HEK293 (cell line): Measurements from ENCODE around the gene ITIH5.

ENCODE experiments used
- ZEB2 ChIP-seq: fragments of 450-650 bp; formaldehyde crosslinking; IDR thresholded peaks from 2 replicates; pipeline ENCODE4 v1.5.1; 2016; ENCODE audit warnings: missing biosample characterization, missing genetic modification characterization
- ZNF621 ChIP-seq: fragments of 450-650 bp; formaldehyde crosslinking; IDR thresholded peaks from 2 replicates; pipeline ENCODE4 v1.5.1; 2017; ENCODE audit warnings: missing biosample characterization, missing genetic modification characterization
- ZNF629 ChIP-seq: fragments of 450-650 bp; formaldehyde crosslinking; IDR thresholded peaks from 2 replicates; pipeline ENCODE4 v1.5.1; 2017; ENCODE audit warnings: missing biosample characterization, missing genetic modification characterization

GRCh38 chr10:7534480-7534852 is 132.3 kb downstream of the ITIH5 start:
- no peak for TF ChIP-seq ZEB2 (tag by site-specific recombination)
- no peak for TF ChIP-seq ZNF629 (tag by site-specific recombination)
- TF ChIP-seq ZNF621 (tag by site-specific recombination), result no peak
